Measurements from ENCODE around the gene ACACA. TPM values are rescaled to one million over a fixed set of nuclear protein-coding genes. Genes with fewer than 3 reads are reported as not detected.

Gene ACACA
- total and polyA plus RNA-seq, 9 of the 15 experiments (the other 6 are each of a cell fraction or from before 2014, with no cell fraction given) = 35.9 to 135 (median 88.4) TPM

GRCh38 chr17:37385474-37385990 is 21.1 kb downstream of the ACACA start (continued):
- TF ChIP-seq, protein P1, sequence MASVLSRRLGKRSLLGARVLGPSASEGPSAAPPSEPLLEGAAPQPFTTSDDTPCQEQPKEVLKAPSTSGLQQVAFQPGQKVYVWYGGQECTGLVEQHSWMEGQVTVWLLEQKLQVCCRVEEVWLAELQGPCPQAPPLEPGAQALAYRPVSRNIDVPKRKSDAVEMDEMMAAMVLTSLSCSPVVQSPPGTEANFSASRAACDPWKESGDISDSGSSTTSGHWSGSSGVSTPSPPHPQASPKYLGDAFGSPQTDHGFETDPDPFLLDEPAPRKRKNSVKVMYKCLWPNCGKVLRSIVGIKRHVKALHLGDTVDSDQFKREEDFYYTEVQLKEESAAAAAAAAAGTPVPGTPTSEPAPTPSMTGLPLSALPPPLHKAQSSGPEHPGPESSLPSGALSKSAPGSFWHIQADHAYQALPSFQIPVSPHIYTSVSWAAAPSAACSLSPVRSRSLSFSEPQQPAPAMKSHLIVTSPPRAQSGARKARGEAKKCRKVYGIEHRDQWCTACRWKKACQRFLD (CRISPR knock-in tag; IDR thresholded peaks at IDR 0.05) = no peak
- TF ChIP-seq POLR2G (IDR thresholded peaks at IDR 0.05; ENCODE audit: low read depth, low read length) = no peak
- TF ChIP-seq NFE2L1 (tag; IDR thresholded peaks at IDR 0.05; ENCODE audit: borderline replicate concordance, low read depth) = no peak
- TF ChIP-seq XRCC4 (IDR thresholded peaks at IDR 0.05; ENCODE audit: extremely low read depth, insufficient read depth, insufficient read length) = no peak
- TF ChIP-seq ZFP36 (IDR thresholded peaks at IDR 0.05; ENCODE audit: low read depth, low read length, partially characterized antibody) = no peak
- TF ChIP-seq ZFPM2 (CRISPR knock-in tag; IDR thresholded peaks at IDR 0.05) = no peak
- no peak for TF ChIP-seq ZNF274 (IDR thresholded peaks at IDR 0.05; ENCODE audit: borderline replicate concordance, low read depth, low read length)

- BruUV-seq (replicated peaks) = no TSS peak
- WGBS (ENCODE audit: insufficient coverage, low coverage, missing lambda C conversion rate) = 38% methylated on average over 3 of the region's 3 CpGs
- no peaks in the 10 kb centered on the region for H3K36me3 ChIP-seq (ENCODE audit: control insufficient read depth, insufficient read depth, low read length)
- H3K4me1 ChIP-seq (replicated peaks in 1 of 2; ENCODE audit: control insufficient read depth in 2 of 2, insufficient read depth in 2 of 2, low read length in 2 of 2) = no peaks in the 10 kb centered on the region; a peak in 1 of 5 replicates
- H4K20me1 ChIP-seq (replicated peaks; ENCODE audit: control insufficient read depth, insufficient read depth, low read length) = no peaks in the 10 kb centered on the region
- in situ Hi-C loops (cut with MboI) (no loop called here), intact Hi-C loops (cut with micrococcal nuclease) (no loop called here)
- TF ChIP-seq MCM3 (IDR thresholded peaks at IDR 0.05) (no peak), KLF6 (CRISPR knock-in tag; IDR thresholded peaks at IDR 0.05; ENCODE audit: borderline replicate concordance) (no peak), ZNF134 (CRISPR knock-in tag; conservative IDR thresholded peaks at IDR 0.05) (no peak), AFF1 (IDR thresholded peaks at IDR 0.05; ENCODE audit: low read depth in 1 of 2, partially characterized antibody in 2 of 2) (no peak), ZNF766 (CRISPR knock-in tag; conservative IDR thresholded peaks at IDR 0.05) (no peak), RBM34 (IDR thresholded peaks at IDR 0.05; ENCODE audit: borderline replicate concordance, insufficient read depth, low read length) (no peak), XRCC5 (IDR thresholded peaks at IDR 0.05; ENCODE audit: low read depth, low read length) (no peak)
- H3K27me3 ChIP-seq (ENCODE audit: control insufficient read depth in 2 of 2, insufficient read depth in 2 of 2, low read length in 2 of 2) = no peaks in the 10 kb centered on the region
- no peak overlapping the region for H3K4me3 ChIP-seq
- no peak overlapping the region for H3K27ac ChIP-seq (ENCODE audit: extremely low read depth, low read depth, low read length)
- no peak overlapping the region for H3K9ac ChIP-seq (ENCODE audit: insufficient read depth in 1 of 2, low read depth in 2 of 2, low read length in 2 of 2)
- no peaks in the 10 kb centered on the region for H3K79me2 ChIP-seq (ENCODE audit: control insufficient read depth, insufficient read depth, low read length)
- no peak for FAIRE-seq
- POLR2A ChIA-PET = no interaction called here
- DNase-seq (ENCODE audit: extremely low read depth in 1 of 4, low spot score in 3 of 4) = no peak
- CTCF ChIA-PET (ENCODE audit: low intra/inter-chr PET ratio) = no interaction called here
- no peak overlapping the region for H2AFZ ChIP-seq (ENCODE audit: low read depth, low read length)
- no peaks in the 10 kb centered on the region for H3K9me3 ChIP-seq (replicated peaks; ENCODE audit: control insufficient read depth, insufficient read depth, low read depth, low read length)
- no peak for ATAC-seq
- H3K9me1 ChIP-seq (ENCODE audit: control insufficient read depth, insufficient read depth, low read length) = no peaks in the 10 kb centered on the region
- H3K4me2 ChIP-seq (ENCODE audit: insufficient read depth, low read length) = no peak overlapping the region
Observed at GRCh38 chr17:37384560-37385149, 22.0 kb downstream of the ACACA start.

All from K562 (cell line).